ENCODE data around the gene TTLL11. TPM values are rescaled to one million over a fixed set of nuclear protein-coding genes. Genes with fewer than 3 reads are reported as not detected.

The TTLL11 gene
- total and polyA plus RNA-seq, 8 donors, result 5.4 to 11.6 (median 9.5) TPM

- DNase-seq (peak in 2 of 4 donors; percentile 32 to 69), ATAC-seq (peak; percentile 62)
- Histone ChIP-seq H3K4me3 (no peak overlapping the region), H3K27me3 (no peaks in the 10 kb centered on the region), H3K36me3 (no peaks in the 10 kb centered on the region), H3K4me1 (no peaks in the 10 kb centered on the region), H3K9me3 (peaks cover 0 to 8% of the 10 kb centered on the region in 2 donors), H3K27ac (no peak overlapping the region)
- no peak for TF ChIP-seq CTCF (IDR thresholded peaks at IDR 0.05)
- intact Hi-C loops (cut with DNase I), result no loop called here
Observed at GRCh38 chr9:121851641-121852091, 241.4 kb downstream of the TTLL11 start.

- H3K27ac ChIP-seq, result no peak overlapping the region
- H3K4me1 ChIP-seq, result no peaks in the 10 kb centered on the region
- no peaks in the 10 kb centered on the region for H3K36me3 ChIP-seq
- peaks cover 0 to 8% of the 10 kb centered on the region in 2 donors for H3K9me3 ChIP-seq
- intact Hi-C loops (cut with DNase I), result no loop called here
- no peak for TF ChIP-seq CTCF (IDR thresholded peaks at IDR 0.05)
- DNase-seq (no peak), ATAC-seq (no peak)
- no peak overlapping the region for H3K4me3 ChIP-seq
- no peaks in the 10 kb centered on the region for H3K27me3 ChIP-seq
Observed at GRCh38 chr9:121850366-121850765, 242.7 kb downstream of the TTLL11 start.

- H3K36me3 ChIP-seq, result no peaks in the 10 kb centered on the region
- no peaks in the 10 kb centered on the region for H3K4me1 ChIP-seq
- intact Hi-C loops (cut with DNase I), result no loop called here
- H3K27ac ChIP-seq, result no peak overlapping the region
- no peak overlapping the region for H3K4me3 ChIP-seq
- DNase-seq (no peak), ATAC-seq (no peak)
- TF ChIP-seq CTCF (IDR thresholded peaks at IDR 0.05), result no peak
- H3K27me3 ChIP-seq, result no peaks in the 10 kb centered on the region
- peaks cover 0 to 8% of the 10 kb centered on the region in 2 donors for H3K9me3 ChIP-seq
Observed at GRCh38 chr9:121849554-121849953, 243.6 kb downstream of the TTLL11 start.

- intact Hi-C loops (cut with DNase I), result no loop called here
- Histone ChIP-seq H3K36me3 (no peaks in the 10 kb centered on the region), H3K27ac (no peak overlapping the region), H3K4me1 (no peaks in the 10 kb centered on the region), H3K4me3 (no peak overlapping the region), H3K27me3 (no peaks in the 10 kb centered on the region), H3K9me3 (peaks cover 0 to 8% of the 10 kb centered on the region in 2 donors)
- no peak for ATAC-seq
- DNase-seq, result no peak
- no peak for TF ChIP-seq CTCF (IDR thresholded peaks at IDR 0.05)
Observed at GRCh38 chr9:121844562-121844961, 248.5 kb downstream of the TTLL11 start.

- Histone ChIP-seq H3K4me1 (no peaks in the 10 kb centered on the region), H3K9me3 (peaks cover 0 to 4% of the 10 kb centered on the region in 2 donors), H3K27ac (no peak overlapping the region), H3K27me3 (no peaks in the 10 kb centered on the region), H3K36me3 (no peaks in the 10 kb centered on the region), H3K4me3 (no peak overlapping the region)
- intact Hi-C loops (cut with DNase I), result no loop called here
- ATAC-seq, result no peak
- DNase-seq, result no peak
- TF ChIP-seq CTCF (IDR thresholded peaks at IDR 0.05), result no peak
Observed at GRCh38 chr9:121844098-121844497, 249.0 kb downstream of the TTLL11 start.
